ENCODE results near the gene POGK. TPM values are rescaled to one million over a fixed set of nuclear protein-coding genes. Genes with fewer than 3 reads are reported as not detected.

POGK gene
- total RNA-seq, 1 donor from 2014 or later = 68.6 TPM

GRCh38 chr1:166839600-166840308 is 479 bp downstream of the POGK start:
- H3K4me1 ChIP-seq = peaks cover 55% of the 10 kb centered on the region
- peaks cover 38% of the 10 kb centered on the region for H3K36me3 ChIP-seq
- H3K9me3 ChIP-seq = no peaks in the 10 kb centered on the region
- intact Hi-C loops (cut with DNase I) = no loop called here
- peak overlapping the region; percentile 98 for H3K27ac ChIP-seq
- no peaks in the 10 kb centered on the region for H3K27me3 ChIP-seq
- peak; percentile 22 for TF ChIP-seq CTCF (IDR thresholded peaks at IDR 0.05)
- ATAC-seq (peak; percentile 32), DNase-seq (peak; percentile 88)
- H3K4me3 ChIP-seq = peak overlapping the region; percentile 70

- peaks cover 58% of the 10 kb centered on the region for H3K4me1 ChIP-seq
- ATAC-seq = peak; percentile 1
Observed at GRCh38 chr1:166840309-166841274, 1.3 kb downstream of the POGK start.

GRCh38 chr1:166843322-166843721 is 4.0 kb downstream of the POGK start:
- H3K4me1 ChIP-seq = peaks cover 57% of the 10 kb centered on the region
- ATAC-seq = no peak
- DNase-seq = no peak
- intact Hi-C loops (cut with DNase I) = no loop called here
- H3K36me3 ChIP-seq = peaks cover 73% of the 10 kb centered on the region
- TF ChIP-seq CTCF (IDR thresholded peaks at IDR 0.05) = no peak
- H3K9me3 ChIP-seq = no peaks in the 10 kb centered on the region
- no peaks in the 10 kb centered on the region for H3K27me3 ChIP-seq
- peak overlapping the region; percentile 36 for H3K27ac ChIP-seq
- H3K4me3 ChIP-seq = no peak overlapping the region

More at GRCh38 chr1:166840309-166841274, 1.3 kb downstream of the POGK start:
- intact Hi-C loops (cut with DNase I) = no loop called here
- no peak for DNase-seq
- peak overlapping the region; percentile 70 for H3K4me3 ChIP-seq
- no peaks in the 10 kb centered on the region for H3K27me3 ChIP-seq
- H3K27ac ChIP-seq = peak overlapping the region; percentile 75
- TF ChIP-seq CTCF (IDR thresholded peaks at IDR 0.05) = no peak
- H3K36me3 ChIP-seq = peaks cover 46% of the 10 kb centered on the region
- H3K9me3 ChIP-seq = no peaks in the 10 kb centered on the region

DNA sequence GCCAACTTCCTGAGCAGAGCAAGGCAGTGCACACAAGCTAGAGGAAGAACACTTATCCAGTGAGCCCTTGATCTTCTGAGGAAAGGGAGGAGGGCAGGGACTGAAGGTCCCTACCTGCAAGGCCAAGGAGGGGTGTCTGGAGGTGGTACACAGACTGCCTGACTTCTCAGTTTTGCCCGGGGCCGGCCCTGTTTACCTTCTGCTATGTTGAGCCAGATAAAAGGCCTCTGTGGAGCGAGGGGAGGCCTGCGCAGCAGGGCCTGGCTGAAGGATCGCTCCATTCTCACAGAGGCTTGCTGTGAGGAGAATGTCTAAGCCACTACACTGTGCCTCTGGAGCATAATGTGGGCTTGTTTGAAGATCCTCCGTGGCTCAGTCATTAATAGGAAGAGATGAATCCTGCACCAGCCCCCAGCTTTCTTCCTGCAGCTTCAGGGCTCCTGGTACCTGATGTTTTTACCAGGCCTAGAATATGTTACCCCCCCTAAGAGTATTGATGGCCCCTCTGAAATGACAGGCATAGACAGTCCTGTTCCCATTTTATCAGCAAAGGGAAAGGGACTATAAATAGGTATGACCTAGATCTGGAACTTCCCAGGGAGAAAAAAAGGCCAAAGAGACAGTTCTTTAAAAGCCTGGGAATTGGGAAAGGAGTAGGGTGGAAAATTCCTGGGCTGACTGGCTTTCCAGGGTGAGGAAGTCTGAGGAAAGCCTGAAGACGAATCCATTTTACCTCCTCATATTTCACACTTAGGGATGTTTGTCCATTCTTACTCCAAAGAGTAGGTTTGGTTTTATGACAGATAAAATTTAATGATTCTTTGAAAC is 4.7 kb downstream of the POGK start:
- ATAC-seq = peak; percentile 5
- intact Hi-C loops (cut with DNase I) = no loop called here

More for the DNA sequence above, 4.7 kb downstream of the POGK start:
- Histone ChIP-seq H3K4me3 (no peak overlapping the region), H3K27ac (peak overlapping the region; percentile 27), H3K36me3 (peaks cover 79% of the 10 kb centered on the region), H3K4me1 (peaks cover 52% of the 10 kb centered on the region), H3K27me3 (no peaks in the 10 kb centered on the region), H3K9me3 (no peaks in the 10 kb centered on the region)
- TF ChIP-seq CTCF (IDR thresholded peaks at IDR 0.05) = no peak
- no peak for DNase-seq
